ENCODE data around the gene PSMD5. TPM values are rescaled to one million over a fixed set of nuclear protein-coding genes. Genes with fewer than 3 reads are reported as not detected.

PSMD5 gene
- total and polyA plus RNA-seq, 10 of the 15 experiments (the other 5 are each of a cell fraction or from before 2014, with no cell fraction given): 8.8 to 47.7 (median 25.1) TPM

DNA sequence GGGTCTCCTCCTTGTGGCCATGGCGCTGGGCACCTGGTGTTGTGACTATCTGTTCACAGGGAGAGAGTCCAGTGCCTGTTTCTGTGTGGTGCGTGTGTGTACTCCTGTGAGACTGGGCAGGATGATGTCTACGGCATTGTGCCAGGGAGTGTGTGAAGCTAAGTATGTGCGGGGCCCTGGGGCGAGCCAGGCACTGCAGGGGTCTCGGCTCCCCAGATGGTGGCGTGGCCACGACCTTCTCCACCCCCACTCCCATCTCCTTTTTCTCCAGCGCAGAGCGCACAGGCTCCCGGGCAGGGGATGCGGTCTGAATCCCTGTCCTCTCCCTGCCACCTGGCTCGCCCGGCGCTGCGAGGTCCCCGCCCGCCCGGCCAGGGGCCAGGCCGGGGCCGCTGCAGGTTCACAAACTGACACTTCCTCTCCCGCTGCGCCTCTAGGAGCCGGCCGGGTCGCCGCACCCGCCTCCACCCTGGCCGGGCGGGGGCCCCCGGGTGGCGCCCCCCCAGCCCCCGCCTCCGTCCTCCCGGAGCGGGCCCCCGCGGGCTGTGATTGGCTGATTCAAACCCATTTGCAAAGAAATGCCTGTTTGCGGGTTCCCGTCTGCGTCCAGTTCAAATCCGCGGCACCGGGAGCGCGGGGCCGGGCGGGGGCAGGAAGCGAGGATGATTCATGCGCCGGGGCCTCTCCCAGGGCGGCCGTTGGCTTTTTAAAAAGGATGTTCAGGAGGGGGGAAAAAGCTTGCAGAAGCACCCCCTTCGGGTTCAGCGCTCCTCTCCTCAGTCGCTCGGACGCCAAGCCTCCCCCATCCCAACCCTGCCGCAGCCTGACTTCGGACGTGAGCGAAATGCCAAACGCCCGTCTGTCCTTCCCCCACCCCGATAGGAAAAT lies 33.5 kb upstream of the PSMD5 start:
- peak overlapping the region; percentile 94 for H3K4me2 ChIP-seq (ENCODE audit: control insufficient read depth, insufficient read depth)
- SMC1A ChIA-PET (ENCODE audit: uncharacterized antibody, unreplicated experiment): interaction anchor here (0.7 to 2.4 kb wide), 5 partner anchors 10 to 64 kb away, joined by 3 to 5 read pairs (median 3); no protein-coding TSS in a partner anchor
- H3K9me3 ChIP-seq (replicated peaks; ENCODE audit: control insufficient read depth, insufficient read depth, low read length): no peaks in the 10 kb centered on the region
- H3K9ac ChIP-seq (ENCODE audit: control insufficient read depth, insufficient read depth, low read length): peak overlapping the region; percentile 92
- H4K20me1 ChIP-seq (ENCODE audit: control insufficient read depth, insufficient read depth): no peaks in the 10 kb centered on the region
- H3K79me2 ChIP-seq (ENCODE audit: control insufficient read depth, insufficient read depth, low read length): peaks cover 39% of the 10 kb centered on the region
- RAD21 ChIA-PET (ENCODE audit: unreplicated experiment): interaction anchor here (1.3 to 2.8 kb wide), 3 partner anchors 16 to 55 kb away, joined by 3 to 7 read pairs (median 4); no protein-coding TSS in a partner anchor
- peaks cover 16 to 24% of the 10 kb centered on the region in 2 experiments for H3K36me3 ChIP-seq (ENCODE audit: control insufficient read depth in 2 of 2, insufficient read depth in 2 of 2, low read length in 1 of 2)
- DNase-seq (ENCODE audit: low read depth, low spot score) (no peak), FAIRE-seq (no peak), ATAC-seq (peak; percentile 80)
- WGBS (ENCODE audit: insufficient coverage, insufficient replicate concordance, low lambda C conversion rate, missing lambda C conversion rate): 2% methylated on average over 60 of the region's 65 CpGs
- in situ Hi-C loops (cut with MboI) (no loop called here), intact Hi-C loops (cut with micrococcal nuclease; ENCODE audit: unreplicated experiment) (loop anchor here (1.0 to 5.0 kb wide), 3 partner anchors 16 to 84 kb away; partner anchors contain the start of gene FBXW2)
- no peaks in the 10 kb centered on the region for H3K27me3 ChIP-seq (replicated peaks in 1 of 2; ENCODE audit: control insufficient read depth in 2 of 2, insufficient read depth in 2 of 2, low read length in 1 of 2)
- CTCF ChIA-PET: interaction anchor here (1.0 to 1.7 kb wide), 3 partner anchors 10 to 184 kb away, joined by 3 to 4 read pairs (median 3); no protein-coding TSS in a partner anchor
- peak overlapping the region; percentile 93 for H3K27ac ChIP-seq (ENCODE audit: control insufficient read depth, insufficient read depth)
- BruUV-seq (replicated peaks): no TSS peak
- peak overlapping the region; percentile 92 for H3K4me3 ChIP-seq
- peak overlapping the region; percentile 70 for H2AFZ ChIP-seq (ENCODE audit: control insufficient read depth, low read depth, low read length)
- POLR2A ChIA-PET: interaction anchor here (1.0 to 8.2 kb wide), 6 partner anchors 15 to 65 kb away, joined by 3 to 75 read pairs (median 4); no protein-coding TSS in a partner anchor
- H3K4me1 ChIP-seq (ENCODE audit: control insufficient read depth, insufficient read depth, low read length): peaks cover 27% of the 10 kb centered on the region
- TF ChIP-seq MEF2A (IDR thresholded peaks at IDR 0.05; ENCODE audit: insufficient read depth, low read depth, low read length): 0 out of 2 replicates have a peak, but pooled peaks have one; percentile 19
- TF ChIP-seq, protein P1, sequence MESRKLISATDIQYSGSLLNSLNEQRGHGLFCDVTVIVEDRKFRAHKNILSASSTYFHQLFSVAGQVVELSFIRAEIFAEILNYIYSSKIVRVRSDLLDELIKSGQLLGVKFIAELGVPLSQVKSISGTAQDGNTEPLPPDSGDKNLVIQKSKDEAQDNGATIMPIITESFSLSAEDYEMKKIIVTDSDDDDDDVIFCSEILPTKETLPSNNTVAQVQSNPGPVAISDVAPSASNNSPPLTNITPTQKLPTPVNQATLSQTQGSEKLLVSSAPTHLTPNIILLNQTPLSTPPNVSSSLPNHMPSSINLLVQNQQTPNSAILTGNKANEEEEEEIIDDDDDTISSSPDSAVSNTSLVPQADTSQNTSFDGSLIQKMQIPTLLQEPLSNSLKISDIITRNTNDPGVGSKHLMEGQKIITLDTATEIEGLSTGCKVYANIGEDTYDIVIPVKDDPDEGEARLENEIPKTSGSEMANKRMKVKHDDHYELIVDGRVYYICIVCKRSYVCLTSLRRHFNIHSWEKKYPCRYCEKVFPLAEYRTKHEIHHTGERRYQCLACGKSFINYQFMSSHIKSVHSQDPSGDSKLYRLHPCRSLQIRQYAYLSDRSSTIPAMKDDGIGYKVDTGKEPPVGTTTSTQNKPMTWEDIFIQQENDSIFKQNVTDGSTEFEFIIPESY (IDR thresholded peaks at IDR 0.05): no peak
- TF ChIP-seq ZNF274 (IDR thresholded peaks at IDR 0.05; ENCODE audit: insufficient read depth, insufficient read length): no peak
- TF ChIP-seq BRCA1 (IDR thresholded peaks at IDR 0.05; ENCODE audit: low read depth, low read length): no peak
- 0 out of 2 replicates have a peak, but pooled peaks have one; percentile 2 for TF ChIP-seq CHD1 (IDR thresholded peaks at IDR 0.05; ENCODE audit: low read depth, low read length)
- TF ChIP-seq TARDBP (IDR thresholded peaks at IDR 0.05; ENCODE audit: borderline replicate concordance): no peak
- TF ChIP-seq POU2F2 (IDR thresholded peaks at IDR 0.05; ENCODE audit: borderline replicate concordance, low read depth, low read length): peak; percentile 30; the same call in 1 of the 3 replicates
- TF ChIP-seq MYC (IDR thresholded peaks at IDR 0.05; ENCODE audit: insufficient read depth, insufficient read length, insufficient replicate concordance, low read length, severe bottlenecking): no peak
- TF ChIP-seq BACH1 (IDR thresholded peaks at IDR 0.05; ENCODE audit: borderline replicate concordance): peak; percentile 39; the same call in 1 of the 2 replicates
- TF ChIP-seq, protein P2, sequence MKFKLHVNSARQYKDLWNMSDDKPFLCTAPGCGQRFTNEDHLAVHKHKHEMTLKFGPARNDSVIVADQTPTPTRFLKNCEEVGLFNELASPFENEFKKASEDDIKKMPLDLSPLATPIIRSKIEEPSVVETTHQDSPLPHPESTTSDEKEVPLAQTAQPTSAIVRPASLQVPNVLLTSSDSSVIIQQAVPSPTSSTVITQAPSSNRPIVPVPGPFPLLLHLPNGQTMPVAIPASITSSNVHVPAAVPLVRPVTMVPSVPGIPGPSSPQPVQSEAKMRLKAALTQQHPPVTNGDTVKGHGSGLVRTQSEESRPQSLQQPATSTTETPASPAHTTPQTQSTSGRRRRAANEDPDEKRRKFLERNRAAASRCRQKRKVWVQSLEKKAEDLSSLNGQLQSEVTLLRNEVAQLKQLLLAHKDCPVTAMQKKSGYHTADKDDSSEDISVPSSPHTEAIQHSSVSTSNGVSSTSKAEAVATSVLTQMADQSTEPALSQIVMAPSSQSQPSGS (IDR thresholded peaks at IDR 0.05; ENCODE audit: low read length): no peak
- peak in 1 of 2 experiments; percentile 54; a peak in 1 of 4 replicates for TF ChIP-seq EP300 (IDR thresholded peaks at IDR 0.05; ENCODE audit: borderline replicate concordance in 1 of 2, control insufficient read depth in 1 of 2, low read depth in 2 of 2, low read length in 2 of 2)
- TF ChIP-seq IKZF1 (conservative IDR thresholded peaks at IDR 0.05): peak; percentile 78
- TF ChIP-seq YBX1 (IDR thresholded peaks at IDR 0.05): no peak
- TF ChIP-seq, protein P3, sequence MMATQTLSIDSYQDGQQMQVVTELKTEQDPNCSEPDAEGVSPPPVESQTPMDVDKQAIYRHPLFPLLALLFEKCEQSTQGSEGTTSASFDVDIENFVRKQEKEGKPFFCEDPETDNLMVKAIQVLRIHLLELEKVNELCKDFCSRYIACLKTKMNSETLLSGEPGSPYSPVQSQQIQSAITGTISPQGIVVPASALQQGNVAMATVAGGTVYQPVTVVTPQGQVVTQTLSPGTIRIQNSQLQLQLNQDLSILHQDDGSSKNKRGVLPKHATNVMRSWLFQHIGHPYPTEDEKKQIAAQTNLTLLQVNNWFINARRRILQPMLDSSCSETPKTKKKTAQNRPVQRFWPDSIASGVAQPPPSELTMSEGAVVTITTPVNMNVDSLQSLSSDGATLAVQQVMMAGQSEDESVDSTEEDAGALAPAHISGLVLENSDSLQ (IDR thresholded peaks at IDR 0.05): peak; percentile 4; the same call in 1 of the 2 replicates
- TF ChIP-seq MXI1 (IDR thresholded peaks at IDR 0.05; ENCODE audit: low read depth, low read length): peak; percentile 48; the same call in 1 of the 2 replicates

All from GM12878 (cell line).